Ammon's horn (tissue), 1 donor: ENCODE data around the gene MAP3K20.
"Not testable (repeated sequence)": the region's sequence is repeated elsewhere in the genome, so short reads cannot be mapped to it uniquely, and the experiment has no call there.

ENCODE experiments used
- DNase-seq: peaks from one replicate; pipeline ENCODE4 v3.0.0-alpha.2; 2016; ENCODE audit warnings: low spot score

Gene MAP3K20

DNA sequence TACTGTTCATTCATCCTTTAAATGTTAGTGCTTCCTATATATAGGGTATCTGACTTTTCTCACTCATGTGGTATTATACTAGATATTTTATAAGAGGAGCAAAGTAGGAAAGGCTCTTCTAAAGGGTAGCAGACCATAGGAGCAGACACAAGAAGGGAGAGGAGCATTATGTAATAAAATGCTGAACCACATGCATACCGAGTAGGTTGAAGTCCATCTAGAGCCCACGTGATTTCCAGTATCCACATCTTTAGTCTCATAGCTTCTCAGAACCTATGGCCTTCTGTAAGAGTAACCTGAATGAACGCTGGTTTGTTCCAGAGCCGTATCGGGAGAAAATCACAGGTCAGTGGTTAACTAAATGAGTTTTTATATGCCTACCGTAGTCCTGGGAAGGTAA, 85.9 kb downstream of the MAP3K20 start:
- no peak for DNase-seq

DNA sequence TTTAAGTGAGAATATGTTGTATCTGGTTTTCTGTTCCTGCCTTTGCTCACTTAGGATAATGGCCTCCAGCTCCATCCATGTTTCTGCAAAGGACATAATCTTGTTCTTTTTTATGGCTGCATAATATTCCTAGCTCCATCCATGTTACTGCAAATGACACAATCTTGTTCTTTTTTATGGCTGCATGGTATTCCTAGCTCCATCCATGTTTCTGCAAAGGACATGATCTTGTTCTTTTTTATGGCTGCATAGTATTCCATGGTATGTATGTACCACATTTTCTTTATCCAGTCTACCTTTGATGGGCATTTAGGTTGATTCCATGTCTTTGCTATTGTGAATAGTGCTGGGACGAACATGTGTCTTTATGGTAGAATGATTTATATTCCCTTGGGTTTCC, 87.7 kb downstream of the MAP3K20 start:
- DNase-seq: not testable (repeated sequence)

DNA sequence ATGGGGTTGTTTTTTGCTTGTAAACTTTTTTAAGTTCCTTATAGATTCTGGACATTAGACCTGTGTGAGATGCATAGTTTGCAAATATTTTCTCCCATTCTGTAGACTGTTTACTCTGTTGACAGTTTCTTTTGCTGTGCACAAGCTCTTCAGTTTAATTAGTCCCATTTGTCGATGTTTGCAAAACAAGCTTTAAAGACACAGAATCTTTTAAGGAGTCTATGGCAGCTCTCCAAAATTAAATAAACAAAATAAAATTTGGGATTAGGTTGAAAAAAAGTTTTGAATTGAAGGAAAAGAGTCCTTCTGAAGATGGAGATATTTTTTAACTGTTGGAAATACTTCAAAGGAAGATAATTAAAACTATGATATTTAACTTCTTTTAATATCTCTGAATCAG, 88.8 kb downstream of the MAP3K20 start:
- no peak for DNase-seq

DNA sequence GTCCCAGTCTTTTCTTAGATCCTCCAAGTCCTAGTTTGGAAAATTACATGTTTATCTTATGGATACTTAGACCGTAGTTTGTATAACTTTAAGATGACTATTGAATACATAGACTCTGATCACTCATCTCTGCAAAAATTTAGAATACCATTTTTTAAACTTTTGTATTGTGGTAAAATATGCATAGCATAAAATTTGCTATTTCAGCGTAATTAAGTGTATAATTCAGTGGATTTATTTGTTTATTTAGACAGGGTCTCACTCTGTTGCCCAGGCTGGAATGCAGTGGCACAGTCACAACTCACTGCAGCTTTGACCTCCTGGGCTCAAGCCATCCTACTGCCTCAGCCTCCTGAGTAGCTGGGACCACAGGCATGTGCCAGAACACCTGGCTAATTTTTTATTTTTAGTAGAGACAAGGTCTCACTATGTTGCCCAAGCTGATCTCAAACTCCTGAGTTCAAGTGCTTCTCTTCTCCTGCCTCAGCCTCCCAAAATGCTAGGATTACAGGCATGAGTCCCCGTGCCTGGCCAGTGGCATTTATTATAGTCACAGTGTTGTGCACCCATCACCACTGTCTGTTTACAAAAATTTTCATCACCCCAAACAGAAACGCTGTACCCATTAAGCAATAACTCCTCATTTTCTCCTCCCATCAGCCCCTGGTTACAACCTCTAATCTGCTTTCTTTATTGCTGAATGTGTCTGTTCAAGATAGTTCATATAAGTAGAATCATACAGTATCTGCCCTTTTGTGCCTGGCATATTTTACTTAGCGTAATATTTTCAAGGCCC, 90.0 kb downstream of the MAP3K20 start:
- DNase-seq: no peak

DNA sequence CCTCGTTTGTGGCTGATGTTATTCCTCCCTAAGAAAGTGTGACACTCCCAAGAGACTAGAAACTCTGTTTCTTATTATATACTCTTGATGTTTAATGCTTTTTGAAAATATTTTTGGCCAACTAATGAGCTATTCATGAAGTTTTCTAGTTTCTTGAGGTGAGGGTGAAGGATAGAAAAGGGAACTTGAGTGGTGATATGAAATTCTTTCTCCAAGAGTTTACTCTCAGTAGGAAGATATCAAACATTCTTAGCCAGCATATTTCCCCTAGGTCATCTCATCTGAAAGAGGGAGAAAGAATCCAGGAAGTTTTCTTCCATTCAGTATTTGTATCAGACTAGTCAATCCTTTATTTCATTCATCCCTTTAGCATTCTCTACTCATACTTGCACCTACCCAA, 95.7 kb downstream of the MAP3K20 start:
- no peak for DNase-seq

DNA sequence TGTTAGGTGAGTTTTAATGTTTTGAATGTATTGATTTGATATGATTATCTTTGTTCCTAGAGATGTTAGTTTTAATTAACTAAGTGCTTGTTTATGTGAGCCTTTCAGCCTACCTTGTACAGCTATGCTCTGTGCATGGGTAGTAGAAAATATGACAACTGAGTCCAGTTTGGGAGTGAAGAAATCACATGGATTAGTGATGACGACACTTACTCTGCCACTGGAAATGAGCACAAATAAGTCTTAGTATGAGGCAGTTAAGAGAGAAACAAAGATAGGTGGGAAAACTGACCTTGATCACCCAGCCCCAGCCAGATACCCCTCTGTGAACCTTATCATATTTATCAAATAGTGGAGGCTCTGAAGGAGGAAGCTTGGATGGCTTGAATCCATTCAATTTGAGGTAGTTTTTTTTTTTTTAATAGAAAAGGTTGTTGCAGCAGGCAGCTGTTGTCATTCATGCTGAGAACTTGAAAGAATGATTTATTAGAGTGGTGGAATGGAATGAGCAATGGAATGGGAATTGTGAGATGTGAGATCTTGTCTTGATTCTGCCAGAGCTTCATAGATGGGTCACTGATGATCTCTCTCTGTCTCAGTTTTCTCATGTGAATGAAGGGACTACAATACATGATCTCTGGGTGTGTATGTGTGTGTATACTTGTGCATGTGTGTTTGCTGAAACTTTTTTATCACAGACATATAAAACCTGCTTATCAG, 96.4 kb downstream of the MAP3K20 start:
- DNase-seq: no peak

DNA sequence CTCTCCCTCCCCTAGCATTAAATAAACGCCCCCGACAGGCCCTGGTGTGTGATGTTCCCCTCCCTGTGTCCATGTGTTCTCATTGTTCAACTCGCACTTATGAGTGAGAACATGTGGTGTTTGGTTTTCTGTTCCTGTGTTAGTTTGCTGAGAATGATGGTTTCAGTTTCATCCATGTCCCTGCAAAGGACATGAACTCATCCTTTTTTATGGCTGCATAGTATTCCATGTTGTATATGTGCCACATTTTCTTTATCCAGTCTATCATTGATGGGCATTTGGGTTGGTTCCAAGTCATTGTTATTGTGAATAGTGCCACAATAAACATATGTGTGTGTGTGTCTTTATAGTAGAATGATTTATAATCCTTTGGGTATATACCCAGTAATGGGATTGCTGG, 98.7 kb downstream of the MAP3K20 start:
- DNase-seq: not testable (repeated sequence)

DNA sequence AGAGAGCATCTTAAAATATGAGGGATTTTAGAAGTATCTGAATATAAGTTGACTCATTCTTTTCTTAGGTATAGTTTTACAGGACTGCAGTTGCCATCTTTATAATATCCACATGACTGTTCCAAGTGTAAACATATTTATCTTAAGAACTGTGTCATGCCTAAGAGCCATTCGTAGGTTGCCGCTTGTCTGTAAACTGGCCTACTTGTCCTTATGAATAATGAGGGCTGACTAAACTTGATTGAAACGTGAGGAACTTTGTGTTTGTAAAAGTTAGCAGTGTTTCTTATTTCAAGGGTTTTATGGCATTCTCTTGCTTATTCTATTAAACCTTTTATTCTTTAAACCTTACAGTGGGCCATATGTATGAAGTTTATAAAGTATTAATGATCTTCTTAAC, 99.6 kb downstream of the MAP3K20 start:
- no peak for DNase-seq

DNA sequence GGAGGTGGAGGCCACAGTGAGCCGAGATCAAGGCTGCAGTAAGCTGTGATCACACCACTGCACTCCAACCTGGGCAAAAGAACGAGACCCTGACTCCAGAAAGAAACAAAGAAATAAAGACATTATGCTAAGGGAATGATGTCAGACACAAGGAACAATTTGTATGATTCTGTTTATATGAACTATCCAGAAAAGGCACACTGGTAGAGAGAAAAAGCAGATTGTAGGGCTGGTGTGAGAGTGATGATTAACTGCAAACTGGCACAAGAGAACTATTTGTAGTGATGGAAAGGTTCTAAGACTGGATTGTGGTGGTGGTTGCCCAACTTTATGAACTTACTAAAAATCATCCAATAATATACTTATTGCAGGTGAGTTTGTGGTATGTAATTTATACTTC, 106.3 kb downstream of the MAP3K20 start:
- no peak for DNase-seq

DNA sequence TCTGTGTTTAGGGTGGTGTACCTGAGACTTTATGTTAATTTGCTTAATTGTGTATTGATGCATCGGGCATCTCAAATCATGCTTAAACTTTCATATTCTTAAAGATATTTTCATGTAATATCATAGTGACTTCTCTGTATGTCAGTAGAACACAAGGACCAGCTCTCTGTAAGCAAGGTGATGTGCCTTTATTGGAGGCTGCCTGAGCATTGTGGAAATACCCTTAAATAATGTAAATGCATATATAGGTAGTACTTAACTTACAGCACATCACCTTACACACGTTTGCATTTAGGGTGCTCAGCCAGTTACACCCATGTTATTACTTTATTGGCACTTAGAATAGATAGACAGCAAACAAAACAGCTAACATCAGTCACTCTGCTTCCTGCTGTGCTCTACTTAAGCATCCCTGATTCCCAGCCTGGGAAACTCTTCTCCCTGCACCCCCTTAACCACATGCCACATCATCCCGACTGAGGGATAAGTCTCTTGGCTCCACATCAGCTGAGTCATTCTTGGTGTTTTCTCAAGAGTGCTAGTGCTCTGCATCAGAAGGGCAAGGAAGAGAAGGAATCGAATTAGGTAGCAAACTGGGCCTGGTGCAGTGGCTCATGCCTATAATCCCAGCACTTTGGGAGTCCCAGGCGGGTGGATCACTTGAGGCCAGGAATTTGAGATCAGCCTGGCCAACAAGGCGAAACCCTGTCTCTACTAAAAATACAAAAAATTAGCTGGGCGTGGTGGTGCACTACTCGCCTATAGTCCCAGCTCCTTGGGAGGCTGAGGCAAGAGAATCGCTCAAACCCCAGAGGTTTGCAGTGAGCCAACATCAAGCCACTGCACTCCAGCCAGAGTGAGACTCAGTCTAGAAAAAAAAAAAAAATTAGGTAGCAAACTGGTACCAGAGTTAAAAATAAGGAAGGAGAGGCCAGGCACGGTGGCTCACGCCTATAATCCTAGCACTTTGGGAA, 108.7 kb downstream of the MAP3K20 start:
- DNase-seq: peak; percentile 21

DNA sequence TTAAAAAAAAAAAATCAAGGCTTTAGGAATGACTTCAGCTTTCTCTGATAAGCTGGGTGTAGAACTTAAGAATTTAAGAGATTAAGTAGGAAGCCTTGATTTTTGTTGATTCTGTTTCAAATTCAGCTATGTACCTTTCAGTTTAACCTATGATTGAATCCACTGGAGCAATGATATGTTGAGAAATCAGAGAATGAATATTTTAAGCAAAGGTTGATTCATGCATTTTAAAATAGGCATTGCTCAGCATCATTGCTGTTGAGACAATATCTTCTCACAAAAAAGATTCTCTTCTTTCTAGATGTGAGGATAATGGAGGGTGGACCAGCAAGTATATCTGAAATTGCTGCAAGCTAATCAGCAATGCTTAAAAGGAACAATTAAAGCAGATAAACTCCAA, 109.8 kb downstream of the MAP3K20 start:
- no peak for DNase-seq

DNA sequence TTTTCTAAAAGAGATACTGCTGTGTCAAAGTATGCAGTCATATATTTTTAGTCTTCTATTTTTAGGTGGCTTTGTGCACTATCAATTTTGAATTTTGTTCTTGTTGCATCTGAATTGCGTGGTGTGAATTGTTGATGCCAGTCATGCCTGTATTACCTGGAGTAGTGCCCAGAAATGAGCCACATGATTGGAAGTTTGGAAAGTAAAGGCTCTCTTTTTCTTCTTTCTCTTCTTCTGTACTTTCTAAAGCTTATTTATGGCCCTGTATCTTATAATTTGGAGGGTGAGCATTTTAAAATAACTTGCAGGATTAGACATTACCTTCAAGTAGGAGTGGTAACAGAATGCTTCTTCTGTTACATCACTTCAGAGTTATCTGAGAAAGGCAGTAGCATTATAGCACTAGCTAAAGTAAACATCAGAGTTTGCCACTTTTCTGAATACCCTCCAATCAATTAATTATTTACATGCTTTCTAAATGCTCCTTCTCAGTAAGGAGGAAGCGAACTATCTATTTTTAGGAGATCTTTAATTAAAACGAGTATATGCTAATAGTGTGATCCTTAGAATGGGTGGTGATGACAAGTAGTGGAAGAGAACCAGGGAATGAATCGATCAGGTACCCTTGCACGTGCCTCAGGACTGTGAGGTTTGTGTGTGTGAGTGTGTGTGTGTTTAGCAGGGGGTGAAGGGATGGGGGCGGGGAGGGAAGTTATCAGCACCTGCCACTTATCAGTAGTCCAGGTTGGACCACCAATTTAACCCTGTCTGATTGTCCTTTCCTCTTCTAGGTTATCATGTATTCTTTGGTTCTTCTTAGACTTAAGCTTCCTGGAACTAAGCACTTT, 112.5 kb downstream of the MAP3K20 start:
- peak; percentile 53 for DNase-seq

DNA sequence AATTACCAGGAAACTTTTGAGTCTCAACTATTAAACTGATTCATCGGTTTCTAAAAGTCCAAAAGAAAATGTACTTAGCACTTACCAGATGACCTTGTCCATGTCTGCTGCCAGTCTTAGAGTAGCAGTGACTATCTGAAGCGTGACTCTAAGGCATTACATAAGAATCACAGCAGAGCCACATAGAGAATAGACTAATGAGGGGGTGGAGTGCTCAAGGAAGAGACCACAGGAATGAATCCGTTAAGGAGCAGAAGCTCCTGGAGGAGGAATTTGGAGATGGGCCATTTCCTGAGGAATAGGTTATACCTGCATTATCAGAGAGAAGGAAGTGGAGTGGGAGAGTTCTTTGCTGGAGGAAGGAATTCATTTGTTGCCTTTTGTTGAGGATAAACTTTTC, 116.0 kb downstream of the MAP3K20 start:
- no peak for DNase-seq

DNA sequence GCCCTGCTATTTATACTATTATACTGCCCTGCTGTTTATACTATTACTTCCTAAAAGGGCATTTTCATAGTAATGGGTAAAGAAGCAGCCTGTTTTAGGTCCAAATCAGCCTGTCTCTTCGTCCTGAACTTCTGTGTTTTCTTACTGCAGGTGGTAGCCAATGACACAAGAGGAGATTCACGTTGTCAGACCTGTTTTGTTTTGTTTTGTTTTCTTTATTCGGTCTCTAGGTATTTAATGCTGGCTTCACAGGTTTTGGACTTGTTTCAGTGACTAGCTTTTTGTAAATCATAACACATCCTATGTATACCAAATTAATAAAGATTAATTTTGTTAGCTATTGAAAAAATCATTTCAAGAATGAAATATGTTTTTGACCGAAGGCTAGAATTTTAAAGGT, 116.4 kb downstream of the MAP3K20 start:
- no peak for DNase-seq

DNA sequence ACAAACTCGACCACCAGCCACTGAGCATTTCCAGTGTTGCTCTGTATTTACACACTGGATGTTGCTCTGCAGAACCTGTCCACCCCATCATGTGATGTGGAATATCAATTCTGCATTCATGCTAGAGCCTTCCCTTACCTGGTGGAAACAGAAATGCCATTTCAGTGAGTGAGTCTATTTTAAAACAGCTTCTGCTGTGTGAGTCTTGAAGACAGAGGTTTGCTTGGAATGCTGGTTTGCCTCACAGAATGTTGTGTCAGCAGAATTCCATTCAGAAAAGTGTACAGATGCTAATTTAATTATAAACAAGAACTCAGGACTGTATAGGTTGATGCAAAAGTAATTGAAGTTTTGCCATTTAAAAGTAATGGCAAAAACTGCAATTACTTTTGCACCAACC, 118.3 kb downstream of the MAP3K20 start:
- DNase-seq: no peak

DNA sequence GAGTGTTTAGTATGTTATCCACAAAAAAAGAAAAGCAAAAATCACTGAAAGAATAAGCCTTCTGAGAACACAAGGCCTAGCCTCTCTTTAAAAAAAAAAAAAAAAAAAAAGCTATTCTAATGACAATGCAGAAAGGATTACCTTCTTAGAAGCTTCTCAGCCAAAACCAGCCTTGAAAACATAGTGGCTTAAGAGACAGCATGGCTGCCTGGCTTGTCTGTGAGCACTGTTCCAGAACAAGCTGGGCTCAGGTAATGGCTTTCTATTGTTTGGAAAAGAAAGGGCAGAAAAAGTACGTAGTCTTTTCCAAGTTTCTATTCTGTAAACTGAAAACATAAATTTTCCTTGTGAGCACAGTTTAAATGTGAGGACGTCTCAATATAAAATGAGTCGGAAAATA, 119.5 kb downstream of the MAP3K20 start:
- no peak for DNase-seq

DNA sequence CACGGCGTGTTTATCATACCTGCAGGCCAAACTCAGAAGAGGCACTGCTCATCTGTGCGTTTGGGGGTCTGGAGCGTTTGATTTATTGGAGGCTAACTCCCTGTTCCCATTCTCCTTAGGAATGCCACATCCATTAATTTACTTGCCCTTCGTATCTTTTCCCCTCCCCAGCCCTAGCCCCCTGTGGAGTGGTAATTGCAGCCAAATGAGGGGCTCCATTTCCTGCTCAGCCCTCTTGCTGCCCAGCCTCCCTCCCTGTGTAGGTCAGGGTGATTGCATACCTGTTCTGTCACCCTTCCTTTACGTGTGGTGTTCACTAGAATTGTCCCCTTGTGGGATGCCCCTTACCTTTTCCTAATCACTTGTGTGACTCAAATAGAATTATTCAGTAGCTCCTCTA, 120.4 kb downstream of the MAP3K20 start:
- DNase-seq: no peak

DNA sequence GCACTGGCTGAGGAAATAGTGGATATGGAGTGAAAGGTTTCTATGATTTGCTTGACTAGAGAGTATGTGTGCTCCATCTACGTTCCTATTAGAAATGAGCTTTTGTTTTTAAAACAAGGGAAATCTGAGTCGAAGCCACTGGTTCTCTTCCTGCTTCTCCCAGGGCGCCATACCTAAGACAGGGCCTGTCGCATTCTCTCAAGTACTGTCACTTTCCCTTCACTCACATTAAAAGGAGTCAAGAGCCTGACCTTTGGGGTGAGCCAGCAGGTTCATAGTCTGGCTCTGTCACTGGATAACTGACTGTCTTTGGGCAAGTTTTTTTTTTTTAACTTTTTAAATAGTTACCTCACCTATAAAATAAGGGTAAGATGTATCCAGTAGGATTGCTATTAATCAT, 121.0 kb downstream of the MAP3K20 start:
- DNase-seq: no peak

DNA sequence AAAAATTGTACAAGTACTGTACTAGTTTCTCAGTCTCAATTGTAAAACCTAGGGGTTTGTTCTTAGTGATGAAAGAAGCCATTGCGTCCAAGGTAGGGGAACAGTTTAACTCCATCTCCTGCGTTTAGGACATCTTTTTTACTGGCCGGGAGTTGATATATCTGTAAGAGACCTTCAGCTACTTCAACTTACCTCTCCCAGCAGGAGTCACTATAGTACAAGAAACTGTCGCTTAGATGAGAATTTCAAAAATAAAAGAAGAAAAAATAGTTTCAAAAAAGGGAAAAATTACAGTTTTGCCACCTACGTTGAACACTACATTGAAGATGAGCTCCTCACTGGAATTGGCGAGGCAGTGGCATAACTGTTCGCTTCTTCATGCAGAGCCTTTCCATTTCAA, 122.7 kb downstream of the MAP3K20 start:
- DNase-seq: no peak

DNA sequence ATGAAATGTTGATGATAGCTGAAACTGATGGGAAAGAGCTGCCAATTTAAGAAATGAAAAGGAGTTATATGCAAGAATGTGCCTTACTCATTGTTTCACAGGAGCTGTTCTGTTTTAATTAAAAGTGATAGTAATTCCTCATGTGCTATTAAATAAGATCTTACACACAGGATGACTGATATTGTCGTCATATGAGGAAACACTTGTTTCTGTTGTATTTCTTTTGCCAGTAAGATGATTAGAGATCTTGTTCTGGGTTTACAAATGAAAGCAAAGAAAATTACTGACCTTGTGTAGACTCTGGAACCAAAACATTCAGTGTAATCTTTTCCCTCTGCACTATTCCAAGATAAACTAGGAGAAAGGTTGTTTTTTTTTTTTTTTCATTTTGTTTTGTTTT, 123.6 kb downstream of the MAP3K20 start:
- DNase-seq: no peak

DNA sequence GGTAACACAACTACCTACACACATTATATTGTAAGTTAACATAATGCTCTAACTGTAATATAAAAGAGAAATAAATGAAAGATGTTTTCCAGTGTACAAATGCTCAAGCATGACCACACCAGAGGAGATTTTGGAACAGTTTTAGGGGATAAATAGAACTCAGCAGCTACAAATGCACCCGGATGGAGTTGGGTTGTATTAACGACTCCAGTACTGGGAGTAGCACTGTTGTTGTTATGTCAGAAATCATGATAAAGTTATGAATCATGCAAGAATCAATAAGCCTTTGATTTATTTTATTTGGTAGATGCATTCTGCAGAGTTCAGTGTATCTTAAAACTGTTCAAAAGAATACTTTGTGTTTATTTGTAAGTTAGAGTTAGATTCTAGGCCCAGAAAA, 126.9 kb downstream of the MAP3K20 start:
- no peak for DNase-seq

DNA sequence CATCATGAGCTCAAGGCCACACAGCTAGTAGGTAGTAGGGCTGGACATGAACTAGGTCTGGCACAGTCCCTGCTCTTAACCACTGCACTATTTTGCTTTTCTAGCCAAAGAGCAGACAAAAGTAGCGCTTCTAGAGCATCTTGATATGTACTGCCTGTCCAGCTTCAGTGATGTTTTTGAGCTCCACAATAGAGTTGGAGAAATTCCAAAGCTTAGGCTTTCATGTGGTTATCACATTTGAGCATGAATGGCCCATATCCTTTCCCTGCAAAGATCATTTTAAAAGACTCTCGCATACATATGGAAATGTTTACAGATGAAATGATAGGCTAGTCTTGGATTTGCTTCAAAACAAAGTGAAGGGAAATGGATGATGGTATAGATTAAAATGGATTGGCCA, 128.7 kb downstream of the MAP3K20 start:
- DNase-seq: no peak
